GM18499 (cell line): Measurements from ENCODE around the gene R3HCC1L.

Source experiments
- ATAC-seq: cut with Tn5 transposase; IDR thresholded peaks from one replicate; pipeline ENCODE4 v1.9.1; 2021; ENCODE audit warnings: moderate number of reproducible peaks; ENCODE audit not compliant: insufficient read depth, unreplicated experiment

R3HCC1L gene

DNA sequence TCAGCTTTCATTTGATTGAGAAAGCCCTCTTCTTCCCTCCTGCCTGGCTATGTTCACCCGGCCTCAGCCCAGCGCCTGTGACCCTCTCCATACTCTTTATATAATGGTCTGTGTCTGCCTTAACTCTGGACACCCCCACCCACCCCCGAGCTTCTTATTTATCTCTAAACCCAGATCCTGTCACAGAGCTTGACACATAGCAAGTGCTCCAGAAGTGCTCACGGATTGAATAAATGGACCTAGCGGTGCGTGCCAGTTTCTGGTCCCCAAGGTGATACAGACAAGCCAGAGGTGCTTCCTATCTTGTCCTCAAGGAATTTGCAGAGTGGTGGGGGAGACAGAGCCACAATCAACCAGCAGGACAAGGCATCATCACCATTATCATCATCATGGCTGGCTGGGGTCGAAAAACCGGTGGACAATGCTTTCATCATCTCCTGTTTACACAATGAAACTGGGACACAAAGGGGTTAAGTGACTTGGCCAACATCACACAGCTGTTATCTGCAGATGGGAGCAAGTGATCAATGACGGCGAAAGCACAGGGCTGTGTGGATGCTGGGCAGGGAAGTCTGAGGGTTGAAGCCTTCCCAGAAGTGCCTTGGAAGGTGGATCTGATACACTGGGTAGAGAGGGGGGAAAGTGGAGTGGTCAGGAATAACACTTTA lies 135.8 kb downstream of the R3HCC1L start:
- ATAC-seq, result no peak

GRCh38 chr10:98270786-98271185 lies 136.3 kb downstream of the R3HCC1L start:
- no peak for ATAC-seq

DNA sequence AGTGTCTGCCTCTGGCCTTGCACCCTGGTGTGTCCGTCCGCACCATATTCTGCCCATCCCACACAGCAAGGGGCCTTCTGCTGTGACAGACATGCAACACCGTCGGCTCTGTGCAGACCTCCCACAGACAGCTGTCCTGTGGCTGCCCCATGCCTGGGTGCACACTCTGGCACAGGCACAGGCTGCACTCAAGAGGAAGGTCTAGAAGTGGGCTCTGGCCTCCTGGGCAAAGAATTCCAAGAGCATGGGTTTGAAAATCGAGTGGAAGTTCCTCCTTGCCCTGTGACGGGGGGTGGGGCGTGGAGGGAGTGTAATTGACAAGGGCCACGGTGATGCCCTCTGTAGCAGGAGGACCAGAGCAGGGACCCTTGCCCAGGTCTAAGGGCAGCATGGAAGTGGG lies 137.8 kb downstream of the R3HCC1L start:
- ATAC-seq, result no peak

DNA sequence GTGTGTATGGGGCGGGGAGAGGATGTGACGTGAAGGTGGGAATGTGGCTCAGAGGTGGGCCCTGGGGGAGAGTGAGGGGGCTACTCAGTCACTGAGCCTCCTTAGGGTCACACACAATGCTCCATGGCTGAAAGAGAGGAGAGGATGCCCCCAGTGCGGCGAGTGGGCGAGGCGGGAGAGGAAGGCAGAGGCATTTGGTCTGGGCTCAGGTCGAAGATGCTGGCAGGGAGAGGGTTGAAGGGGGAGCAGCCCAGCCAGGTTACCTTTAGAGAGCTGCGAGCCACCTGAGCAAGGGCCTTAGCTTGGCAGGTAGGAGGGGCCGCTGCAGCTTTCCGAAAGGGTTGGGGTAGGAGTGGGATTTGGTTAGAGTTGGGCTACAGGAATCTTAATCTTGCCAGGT lies 138.2 kb downstream of the R3HCC1L start:
- no peak for ATAC-seq

DNA sequence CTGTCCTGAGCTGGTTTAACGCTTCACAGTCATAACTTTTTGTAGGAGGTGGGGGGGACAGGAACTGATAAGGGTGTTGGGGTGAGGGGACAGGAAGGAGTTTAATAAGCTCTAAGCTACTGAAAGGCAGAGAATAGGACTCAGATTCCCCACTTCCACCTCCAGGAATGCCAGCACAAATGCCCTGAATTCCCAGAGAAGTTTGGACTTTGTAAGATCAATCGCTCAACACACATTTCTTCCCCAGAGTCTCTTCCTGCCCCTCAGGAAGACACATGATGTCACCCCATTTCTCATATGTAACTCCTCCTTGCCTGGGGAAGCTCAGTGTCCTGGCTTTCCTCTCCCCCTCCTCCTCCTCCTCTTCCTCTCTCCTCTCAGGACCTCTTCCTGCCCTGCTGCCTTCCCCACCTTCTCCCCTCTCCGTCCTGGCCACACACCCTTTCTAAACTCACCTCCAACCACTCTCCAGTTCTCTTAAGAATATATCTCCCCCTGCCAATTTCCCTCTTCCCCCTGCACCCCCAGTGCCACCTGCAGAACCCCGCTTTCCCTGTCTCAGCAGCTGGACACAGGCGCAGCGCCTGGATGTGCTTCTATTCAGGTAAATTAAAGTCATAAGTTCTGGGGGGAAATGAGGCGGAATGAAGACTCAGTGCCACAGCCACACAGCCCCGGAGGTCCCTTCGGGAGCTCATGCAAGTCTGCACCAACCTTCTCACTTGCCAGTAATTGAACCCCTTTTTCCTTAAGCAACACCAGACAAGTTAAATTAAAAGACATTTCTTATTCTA lies 138.8 kb downstream of the R3HCC1L start:
- ATAC-seq, result no peak

DNA sequence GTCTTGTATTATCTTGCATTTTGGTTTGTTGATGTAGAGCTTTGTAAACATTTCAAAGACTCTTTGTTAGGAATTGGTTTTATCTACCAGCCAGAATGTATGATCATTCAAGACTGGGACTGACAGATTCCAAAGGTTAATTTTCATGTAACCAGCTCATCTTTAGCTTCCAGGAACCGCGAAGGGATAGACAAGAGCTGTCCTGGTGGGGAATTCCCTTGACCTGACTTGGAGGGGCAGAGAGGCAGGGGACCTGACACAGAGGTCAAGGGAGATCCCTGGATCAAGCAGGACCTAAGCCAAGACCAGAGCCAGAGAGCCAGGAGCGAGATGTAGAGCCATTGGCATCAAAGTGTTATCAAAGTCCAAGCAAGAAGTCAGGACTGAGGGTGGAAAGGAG lies 140.1 kb downstream of the R3HCC1L start:
- no peak for ATAC-seq

DNA sequence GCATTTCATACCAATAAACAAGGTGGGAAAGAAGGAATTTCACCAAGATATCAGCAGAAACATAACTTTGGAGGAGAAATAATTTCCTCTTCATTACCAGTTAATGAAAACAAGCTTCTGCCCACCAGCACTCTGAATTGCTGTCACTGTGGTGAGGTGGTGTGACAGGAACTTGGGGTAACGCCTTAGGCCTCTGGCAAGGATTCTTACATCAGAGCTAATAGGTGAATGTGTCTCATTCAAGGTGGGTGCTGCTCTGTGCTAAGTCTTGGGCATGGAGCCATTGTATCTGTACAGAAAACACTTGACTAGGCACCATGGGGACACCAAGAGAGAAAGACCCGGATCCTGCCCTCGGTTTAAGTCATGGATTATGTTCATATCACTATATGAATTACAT lies 141.9 kb downstream of the R3HCC1L start:
- ATAC-seq, result no peak

GRCh38 chr10:98285416-98285815 lies 151.0 kb downstream of the R3HCC1L start:
- ATAC-seq, result no peak

DNA sequence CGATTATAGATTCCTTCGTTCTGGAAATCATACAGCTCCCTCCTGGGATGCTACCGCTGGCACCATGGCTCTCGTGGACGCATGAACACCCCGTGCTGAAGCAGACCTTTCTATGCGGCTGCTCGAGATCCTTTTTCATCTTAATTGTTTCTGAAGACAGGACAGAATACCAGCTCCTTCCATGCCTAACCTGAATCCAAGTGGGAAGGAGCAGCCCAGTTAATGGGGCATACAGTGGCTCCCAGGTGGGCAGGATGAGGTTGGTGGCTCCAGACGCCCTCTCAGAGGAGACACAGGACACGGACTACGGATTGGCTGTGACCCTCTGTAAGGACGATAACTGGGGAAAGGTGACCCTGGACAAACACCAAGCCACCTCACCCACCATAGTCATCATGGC lies 152.0 kb downstream of the R3HCC1L start:
- ATAC-seq, result no peak

DNA sequence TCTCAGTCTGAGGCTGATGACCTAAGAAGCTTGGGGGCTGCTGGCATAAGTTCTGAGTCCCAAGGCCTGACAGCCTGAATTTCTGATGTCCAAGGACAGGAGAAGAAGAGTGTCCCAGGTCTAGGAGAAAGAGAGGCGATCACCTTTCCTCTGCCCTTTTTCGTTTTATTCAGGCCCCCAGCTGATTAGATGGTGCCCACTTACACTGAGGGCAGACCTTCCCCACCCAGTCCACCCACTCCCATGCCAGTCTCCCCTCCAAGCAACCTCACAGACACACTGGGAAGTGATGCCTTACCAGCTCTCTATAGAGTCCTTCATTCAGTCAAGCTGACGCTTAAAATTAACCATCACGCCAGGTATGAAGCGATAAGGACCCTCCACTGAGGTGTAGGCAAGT lies 152.9 kb downstream of the R3HCC1L start:
- ATAC-seq, result no peak

GRCh38 chr10:98289802-98290209 lies 155.3 kb downstream of the R3HCC1L start:
- no peak for ATAC-seq

- ATAC-seq, result no peak
These were observed 158.5 kb downstream of the R3HCC1L start for GRCh38 chr10:98292971-98293370.

DNA sequence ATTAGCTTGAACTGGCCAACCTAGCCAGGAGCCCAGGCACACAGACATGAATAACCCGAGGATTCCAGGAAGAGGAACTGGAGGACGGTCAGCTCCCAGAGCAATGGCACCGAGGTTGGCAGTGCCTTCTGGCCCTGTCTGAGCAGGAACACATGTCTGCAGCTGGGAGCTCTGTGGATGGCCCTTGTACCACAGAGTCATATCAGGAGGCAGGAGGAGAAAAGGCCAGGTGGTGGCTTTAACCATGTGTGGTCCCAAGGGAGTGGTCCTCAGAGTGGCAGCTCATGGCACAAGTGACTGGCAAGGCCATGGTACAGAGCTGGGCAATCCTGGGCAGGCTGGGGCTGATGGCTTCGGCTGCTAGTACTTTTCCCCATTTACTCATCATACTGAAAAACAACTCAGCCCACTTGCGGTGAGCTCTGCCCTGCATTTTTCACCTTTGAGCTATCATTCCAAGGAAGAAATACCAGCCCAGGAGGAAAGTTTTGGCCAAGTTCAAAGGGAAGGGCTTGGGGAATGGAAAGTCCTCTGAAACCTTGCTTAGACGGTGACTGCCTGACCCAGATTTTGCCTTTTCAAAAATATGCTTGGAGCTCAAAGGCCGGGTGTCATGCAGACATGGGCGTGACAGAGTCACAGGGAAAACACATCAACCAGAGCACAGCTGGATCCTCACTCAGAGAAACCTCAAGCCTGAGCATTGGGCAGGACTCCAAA lies 159.3 kb downstream of the R3HCC1L start:
- no peak for ATAC-seq

GRCh38 chr10:98294270-98294627 lies 159.8 kb downstream of the R3HCC1L start:
- ATAC-seq, result no peak
